IPS DF 6.9 (cell line): ENCODE data around the gene SELENOV.

ENCODE experiments used
- DNase-seq: peaks from one replicate; pipeline ENCODE4 v3.0.0-alpha.2; 2013; ENCODE audit warnings: low read depth, low spot score
- H3K27ac ChIP-seq: one replicate; pipeline ENCODE4 v1.5.1; 2013; ENCODE audit warnings: low read length, control low read depth
- H3K27me3 ChIP-seq: 2 replicates; pipeline ENCODE4 v1.6.1; 2013; ENCODE audit warnings: mild to moderate bottlenecking, low read length; ENCODE audit not compliant: control insufficient read depth, insufficient read depth
- H3K36me3 ChIP-seq: 2 replicates; pipeline ENCODE4 v1.6.1; 2013; ENCODE audit warnings: low read length; ENCODE audit not compliant: control insufficient read depth, insufficient read depth
- H3K4me1 ChIP-seq: 2 replicates; pipeline ENCODE4 v1.6.1; 2013; ENCODE audit warnings: low read length; ENCODE audit not compliant: control insufficient read depth, insufficient read depth
- H3K4me3 ChIP-seq: 2 replicates; pipeline ENCODE4 v1.5.1; 2013; ENCODE audit warnings: mild to moderate bottlenecking, low read length
- H3K9me3 ChIP-seq: 2 replicates; pipeline ENCODE4 v1.6.1; 2013; ENCODE audit warnings: low read length, inconsistent platforms; ENCODE audit not compliant: control insufficient read depth, insufficient read depth
- WGBS: extraction: QIAGEN DNeasy Blood & Tissue Kit; methylation state at CpG from one replicate; pipeline ENCODE4 v1.1.7; 2013; ENCODE audit warnings: mixed read lengths, missing lambda C conversion rate; ENCODE audit not compliant: insufficient read length, insufficient coverage; 5-methylcytosine and 5-hydroxymethylcytosine counted together

SELENOV gene

GRCh38 chr19:39539518-39540332, 24.8 kb downstream of the SELENOV start, which contains the start of gene EID2:
EID2 (minus strand) TSS chr19:39540161; CDS start chr19:39540079, 82 bp downstream.
- no peaks in the 10 kb centered on the region for H3K9me3 ChIP-seq

GRCh38 chr19:39540333-39540673, 25.4 kb downstream of the SELENOV start:
- peak overlapping the region; percentile 99; the same call in 1 of the 2 replicates for H3K4me3 ChIP-seq
- no CpG with 5 or more reads among the region's 10 CpGs for WGBS
- no peak overlapping the region for H3K27ac ChIP-seq
- H3K36me3 ChIP-seq: no peaks in the 10 kb centered on the region
- H3K27me3 ChIP-seq: no peaks in the 10 kb centered on the region
- no peak for DNase-seq
- H3K9me3 ChIP-seq: no peaks in the 10 kb centered on the region
- H3K4me1 ChIP-seq: peaks cover 2% of the 10 kb centered on the region; the same call in 1 of the 2 replicates

More at GRCh38 chr19:39539518-39540332, 24.8 kb downstream of the SELENOV start, which contains the start of gene EID2:
- Histone ChIP-seq H3K36me3 (no peaks in the 10 kb centered on the region), H3K27ac (no peak within 1 kb of the TSS), H3K27me3 (no peaks in the 10 kb centered on the region), H3K4me1 (peaks cover 2% of the 10 kb centered on the region; the same call in 1 of the 2 replicates), H3K4me3 (peak within 1 kb of the TSS; percentile 99)
- DNase-seq: peak; percentile 76
- WGBS: no CpG with 5 or more reads among the region's 84 CpGs

GRCh38 chr19:39542206-39542605, 27.3 kb downstream of the SELENOV start:
- no peak for DNase-seq
- Histone ChIP-seq H3K36me3 (no peaks in the 10 kb centered on the region), H3K4me3 (no peak overlapping the region), H3K4me1 (peaks cover 2% of the 10 kb centered on the region; the same call in 1 of the 2 replicates), H3K9me3 (no peaks in the 10 kb centered on the region), H3K27ac (no peak overlapping the region), H3K27me3 (no peaks in the 10 kb centered on the region)
- WGBS: no CpG with 5 or more reads among the region's 2 CpGs

DNA sequence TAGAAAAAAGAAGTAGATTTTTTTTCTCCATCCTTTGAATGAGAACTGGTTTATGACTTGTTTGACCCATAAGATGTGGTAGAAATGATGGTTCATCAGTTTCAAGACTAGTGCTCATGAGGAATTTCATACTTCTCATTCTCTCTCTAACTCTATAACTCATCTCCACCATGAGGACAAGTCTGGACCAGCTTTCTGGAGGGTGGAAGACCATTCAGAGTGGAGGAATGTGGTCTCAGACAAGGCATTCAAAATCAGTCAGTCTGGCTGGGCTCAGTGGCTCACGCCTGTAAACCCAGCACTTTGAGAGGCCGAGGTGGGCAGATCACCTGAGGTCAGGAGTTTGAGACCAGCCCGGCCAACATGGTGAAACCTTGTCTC, 28.5 kb downstream of the SELENOV start:
- Histone ChIP-seq H3K27ac (no peak overlapping the region), H3K4me3 (no peak overlapping the region), H3K4me1 (peaks cover 2% of the 10 kb centered on the region; the same call in 1 of the 2 replicates), H3K27me3 (no peaks in the 10 kb centered on the region), H3K9me3 (no peaks in the 10 kb centered on the region), H3K36me3 (no peaks in the 10 kb centered on the region)
- no CpG with 5 or more reads among the region's 3 CpGs for WGBS
- no peak for DNase-seq

DNA sequence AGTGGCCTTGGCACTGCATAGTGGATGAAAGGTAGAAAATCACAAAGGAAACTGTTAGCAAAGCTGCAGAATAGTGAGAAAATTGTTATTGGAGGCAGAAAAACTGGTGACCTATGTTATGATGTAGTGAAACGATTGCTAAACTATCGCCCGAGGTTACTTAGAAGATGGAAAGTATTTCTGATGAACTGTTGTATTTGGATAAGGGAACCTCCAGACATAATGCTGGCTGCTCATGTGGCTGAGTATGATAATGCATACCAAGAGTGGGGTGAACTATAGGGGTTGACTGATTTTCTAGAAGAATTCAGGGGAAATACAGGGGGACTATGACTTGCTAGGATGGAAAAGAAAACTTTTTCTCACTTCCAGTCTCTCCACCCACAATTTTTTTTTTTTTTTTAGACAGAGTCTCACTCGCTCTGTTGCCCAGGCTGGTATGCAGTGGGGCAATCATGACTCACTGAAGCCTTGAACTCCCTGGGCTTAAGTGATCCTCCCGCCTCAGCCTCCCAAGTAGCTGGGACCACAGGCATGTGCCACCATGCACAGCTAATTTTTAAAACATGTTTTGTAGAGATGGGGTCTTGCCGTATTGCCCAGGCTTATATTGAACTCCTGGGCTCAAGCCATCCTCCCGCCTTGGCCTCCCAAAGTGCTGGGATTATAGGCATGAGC, 29.4 kb downstream of the SELENOV start:
- no peaks in the 10 kb centered on the region for H3K9me3 ChIP-seq
- H3K4me1 ChIP-seq: peaks cover 2% of the 10 kb centered on the region; the same call in 1 of the 2 replicates
- no peak overlapping the region for H3K4me3 ChIP-seq
- no peak overlapping the region for H3K27ac ChIP-seq
- WGBS: no CpG with 5 or more reads among the region's 7 CpGs
- no peaks in the 10 kb centered on the region for H3K27me3 ChIP-seq
- DNase-seq: no peak
- no peaks in the 10 kb centered on the region for H3K36me3 ChIP-seq

GRCh38 chr19:39544911-39545310, 30.0 kb downstream of the SELENOV start:
- Histone ChIP-seq H3K9me3 (no peaks in the 10 kb centered on the region), H3K27me3 (no peaks in the 10 kb centered on the region), H3K4me3 (no peak overlapping the region), H3K36me3 (no peaks in the 10 kb centered on the region), H3K27ac (no peak overlapping the region), H3K4me1 (peaks cover 2% of the 10 kb centered on the region; the same call in 1 of the 2 replicates)
- DNase-seq: no peak
- no CpG with 5 or more reads among the region's 1 CpG for WGBS

GRCh38 chr19:39546599-39546998, 31.7 kb downstream of the SELENOV start:
- Histone ChIP-seq H3K27ac (no peak overlapping the region), H3K4me1 (peaks cover 2% of the 10 kb centered on the region; the same call in 1 of the 2 replicates), H3K9me3 (no peaks in the 10 kb centered on the region), H3K4me3 (no peak overlapping the region), H3K36me3 (no peaks in the 10 kb centered on the region), H3K27me3 (no peaks in the 10 kb centered on the region)
- no peak for DNase-seq
- WGBS: no CpG with 5 or more reads among the region's 8 CpGs

GRCh38 chr19:39550197-39550596, 35.3 kb downstream of the SELENOV start:
- DNase-seq: no peak
- Histone ChIP-seq H3K4me1 (no peaks in the 10 kb centered on the region), H3K27me3 (no peaks in the 10 kb centered on the region), H3K36me3 (no peaks in the 10 kb centered on the region), H3K9me3 (no peaks in the 10 kb centered on the region), H3K27ac (no peak overlapping the region), H3K4me3 (no peak overlapping the region)
- WGBS: no CpG with 5 or more reads among the region's 5 CpGs

DNA sequence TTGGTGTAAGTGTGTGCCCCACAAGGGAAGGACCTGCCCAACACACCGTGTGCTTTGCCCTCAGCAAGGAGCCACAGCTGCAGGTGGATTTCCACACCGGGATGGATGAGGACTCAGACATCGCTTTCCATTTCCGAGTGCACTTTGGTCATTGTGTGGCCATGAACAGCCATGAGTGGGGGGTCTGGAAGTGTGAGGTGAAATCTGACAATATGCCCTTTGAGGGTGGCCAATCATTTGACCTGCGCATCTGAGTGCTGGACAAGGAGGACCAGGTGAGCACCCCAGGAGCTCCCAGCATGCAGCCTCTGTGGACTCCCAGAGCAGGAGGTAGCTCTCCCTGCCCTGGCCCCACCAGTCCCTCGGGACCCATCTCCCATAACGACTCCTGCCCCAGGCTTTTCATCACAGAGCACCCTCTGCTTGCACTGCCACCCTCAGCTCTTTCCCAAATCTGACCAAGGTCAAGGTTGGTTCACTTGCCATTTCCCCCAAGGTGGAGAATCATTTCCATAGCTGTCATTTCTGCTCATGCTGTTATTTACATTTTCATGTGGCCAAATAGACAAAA, 38.2 kb downstream of the SELENOV start:
- no peaks in the 10 kb centered on the region for H3K27me3 ChIP-seq
- H3K4me1 ChIP-seq: no peaks in the 10 kb centered on the region
- H3K27ac ChIP-seq: no peak overlapping the region
- no peaks in the 10 kb centered on the region for H3K36me3 ChIP-seq
- no peak overlapping the region for H3K4me3 ChIP-seq
- no peaks in the 10 kb centered on the region for H3K9me3 ChIP-seq
- no peak for DNase-seq
- WGBS: no CpG with 5 or more reads among the region's 7 CpGs

DNA sequence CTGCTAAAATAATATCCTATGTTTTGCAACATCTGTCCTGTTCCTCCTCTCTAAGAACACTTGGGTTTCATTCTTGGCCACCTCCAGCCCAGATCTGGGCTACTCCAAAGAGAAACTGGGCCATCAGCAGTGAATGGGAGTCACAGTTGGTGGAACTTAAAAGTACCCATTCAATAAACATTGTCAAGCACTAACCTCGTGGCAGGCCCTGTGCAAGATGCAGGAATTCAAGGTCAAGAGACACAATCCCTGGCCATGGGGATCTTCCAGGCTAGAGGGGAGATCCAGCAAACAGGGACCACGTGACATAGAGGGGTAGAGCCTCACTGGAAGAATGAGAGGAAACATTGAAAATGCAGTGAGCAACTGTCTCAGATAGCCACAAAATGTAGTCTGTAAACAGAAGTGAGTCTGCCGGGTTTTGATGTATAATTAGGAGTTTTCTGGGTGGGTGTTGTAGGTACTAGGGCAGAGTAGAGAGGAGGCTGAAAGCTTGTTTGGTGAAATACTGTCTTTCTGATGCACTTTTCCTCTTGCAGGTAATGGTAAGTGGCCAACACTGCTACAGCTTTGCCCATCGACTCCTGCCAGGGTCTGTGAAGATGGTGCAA, 39.9 kb downstream of the SELENOV start:
- H3K4me3 ChIP-seq: no peak overlapping the region
- no peak overlapping the region for H3K27ac ChIP-seq
- no CpG with 5 or more reads among the region's 4 CpGs for WGBS
- H3K9me3 ChIP-seq: no peaks in the 10 kb centered on the region
- no peaks in the 10 kb centered on the region for H3K4me1 ChIP-seq
- no peaks in the 10 kb centered on the region for H3K27me3 ChIP-seq
- DNase-seq: no peak
- H3K36me3 ChIP-seq: no peaks in the 10 kb centered on the region
